C4-2B (cell line): ENCODE measurements around the gene SRPK2.

ENCODE experiments used
- ZFX ChIP-seq: fragments of 450-650 bp; IDR thresholded peaks from 2 replicates; pipeline ENCODE4 v1.6.1; 2017
- TF ChIP-seq, protein P1 (sequence below): fragments of 450-650 bp; conservative IDR thresholded peaks from 2 replicates; pipeline ENCODE4 v1.5.1; 2017; ENCODE audit warnings: mild to moderate bottlenecking

DNA sequence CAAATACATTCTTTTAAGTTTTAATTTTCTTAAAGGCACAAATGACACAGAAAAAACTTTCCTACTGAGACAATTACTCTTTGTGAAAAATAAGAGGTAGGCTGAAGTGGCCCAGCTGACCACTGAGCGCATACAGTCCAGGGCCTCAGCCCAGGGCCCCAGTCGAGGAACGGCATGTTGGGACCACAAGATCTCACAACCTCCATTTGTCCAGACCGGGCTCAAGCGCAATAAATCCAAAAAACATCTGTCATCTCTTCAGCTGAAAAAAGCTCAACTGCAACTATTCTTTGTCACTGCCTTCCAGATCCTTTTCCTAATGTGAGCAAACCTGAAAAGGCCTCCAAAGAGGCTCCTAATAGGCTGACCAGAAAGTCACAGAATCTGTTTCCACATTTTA, 165.8 kb downstream of the SRPK2 start:
- TF ChIP-seq, protein P1, sequence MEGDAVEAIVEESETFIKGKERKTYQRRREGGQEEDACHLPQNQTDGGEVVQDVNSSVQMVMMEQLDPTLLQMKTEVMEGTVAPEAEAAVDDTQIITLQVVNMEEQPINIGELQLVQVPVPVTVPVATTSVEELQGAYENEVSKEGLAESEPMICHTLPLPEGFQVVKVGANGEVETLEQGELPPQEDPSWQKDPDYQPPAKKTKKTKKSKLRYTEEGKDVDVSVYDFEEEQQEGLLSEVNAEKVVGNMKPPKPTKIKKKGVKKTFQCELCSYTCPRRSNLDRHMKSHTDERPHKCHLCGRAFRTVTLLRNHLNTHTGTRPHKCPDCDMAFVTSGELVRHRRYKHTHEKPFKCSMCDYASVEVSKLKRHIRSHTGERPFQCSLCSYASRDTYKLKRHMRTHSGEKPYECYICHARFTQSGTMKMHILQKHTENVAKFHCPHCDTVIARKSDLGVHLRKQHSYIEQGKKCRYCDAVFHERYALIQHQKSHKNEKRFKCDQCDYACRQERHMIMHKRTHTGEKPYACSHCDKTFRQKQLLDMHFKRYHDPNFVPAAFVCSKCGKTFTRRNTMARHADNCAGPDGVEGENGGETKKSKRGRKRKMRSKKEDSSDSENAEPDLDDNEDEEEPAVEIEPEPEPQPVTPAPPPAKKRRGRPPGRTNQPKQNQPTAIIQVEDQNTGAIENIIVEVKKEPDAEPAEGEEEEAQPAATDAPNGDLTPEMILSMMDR = no peak
- no peak for TF ChIP-seq ZFX
